Measurements from ENCODE around the gene KIAA1671.

Gene KIAA1671

DNA sequence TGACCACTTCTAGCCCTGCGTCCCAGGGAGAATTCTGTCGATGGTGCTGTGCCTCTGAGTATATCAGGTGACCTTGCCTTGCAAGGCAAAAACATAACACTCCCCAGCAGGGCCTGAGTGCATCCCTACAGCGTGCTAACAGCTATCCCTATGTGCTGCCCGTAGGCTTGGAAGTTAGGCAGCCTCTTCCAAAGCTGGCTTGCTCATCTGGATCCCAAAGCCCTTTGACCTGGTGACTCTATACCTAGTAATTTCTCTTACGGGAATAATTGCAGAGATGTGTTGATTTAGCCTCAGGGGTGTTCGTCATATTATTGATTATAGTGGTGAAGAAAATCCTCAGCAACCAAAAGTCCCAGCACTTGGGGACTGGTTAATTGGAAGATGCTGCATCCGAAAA lies 214.6 kb downstream of the KIAA1671 start:
- no peak for TF ChIP-seq CTCF (conservative IDR thresholded peaks at IDR 0.05; ENCODE audit: low read depth, low read length)
- H3K36me3 ChIP-seq (ENCODE audit: insufficient read depth), result no peaks in the 10 kb centered on the region
- no peak overlapping the region for H3K4me2 ChIP-seq
- no peak overlapping the region for H2AFZ ChIP-seq (ENCODE audit: low read depth)
- no peak overlapping the region for H3K27ac ChIP-seq
- no peak overlapping the region for H3K4me3 ChIP-seq (IDR thresholded peaks at IDR 0.05; ENCODE audit: insufficient read depth, low read depth, low read length)
- H3K79me2 ChIP-seq (ENCODE audit: insufficient read depth, low read depth), result no peaks in the 10 kb centered on the region
- H3K27me3 ChIP-seq (ENCODE audit: insufficient read depth, low read depth), result no peaks in the 10 kb centered on the region
- no peaks in the 10 kb centered on the region for H4K20me1 ChIP-seq (ENCODE audit: insufficient read depth)
- H3K9ac ChIP-seq, result no peak overlapping the region
- H3K4me1 ChIP-seq (ENCODE audit: low read depth, poor library complexity, severe bottlenecking), result no peaks in the 10 kb centered on the region

GRCh38 chr22:25167834-25168601 lies 215.5 kb downstream of the KIAA1671 start:
- Histone ChIP-seq H2AFZ (ENCODE audit: low read depth) (no peak overlapping the region), H3K4me3 (IDR thresholded peaks at IDR 0.05; ENCODE audit: insufficient read depth, low read depth, low read length) (no peak overlapping the region), H3K79me2 (ENCODE audit: insufficient read depth, low read depth) (no peaks in the 10 kb centered on the region), H3K4me2 (no peak overlapping the region), H3K4me1 (ENCODE audit: low read depth, poor library complexity, severe bottlenecking) (no peaks in the 10 kb centered on the region), H3K27ac (no peak overlapping the region), H3K27me3 (ENCODE audit: insufficient read depth, low read depth) (no peaks in the 10 kb centered on the region), H4K20me1 (ENCODE audit: insufficient read depth) (no peaks in the 10 kb centered on the region), H3K9ac (no peak overlapping the region), H3K36me3 (ENCODE audit: insufficient read depth) (no peaks in the 10 kb centered on the region)
- TF ChIP-seq CTCF (conservative IDR thresholded peaks at IDR 0.05; ENCODE audit: low read depth, low read length), result no peak

GRCh38 chr22:25169278-25170031 lies 216.9 kb downstream of the KIAA1671 start:
- no peak overlapping the region for H3K4me3 ChIP-seq (IDR thresholded peaks at IDR 0.05; ENCODE audit: insufficient read depth, low read depth, low read length)
- H3K4me2 ChIP-seq, result no peak overlapping the region
- no peaks in the 10 kb centered on the region for H3K27me3 ChIP-seq (ENCODE audit: insufficient read depth, low read depth)
- H3K4me1 ChIP-seq (ENCODE audit: low read depth, poor library complexity, severe bottlenecking), result no peaks in the 10 kb centered on the region
- H3K36me3 ChIP-seq (ENCODE audit: insufficient read depth), result no peaks in the 10 kb centered on the region
- no peak overlapping the region for H2AFZ ChIP-seq (ENCODE audit: low read depth)
- TF ChIP-seq CTCF (conservative IDR thresholded peaks at IDR 0.05; ENCODE audit: low read depth, low read length), result no peak
- H4K20me1 ChIP-seq (ENCODE audit: insufficient read depth), result no peaks in the 10 kb centered on the region
- no peak overlapping the region for H3K9ac ChIP-seq
- H3K27ac ChIP-seq, result no peak overlapping the region
- H3K79me2 ChIP-seq (ENCODE audit: insufficient read depth, low read depth), result no peaks in the 10 kb centered on the region

GRCh38 chr22:25170426-25170980 lies 218.0 kb downstream of the KIAA1671 start:
- Histone ChIP-seq H2AFZ (ENCODE audit: low read depth) (no peak overlapping the region), H3K9ac (no peak overlapping the region), H3K4me1 (ENCODE audit: low read depth, poor library complexity, severe bottlenecking) (no peaks in the 10 kb centered on the region), H3K27me3 (ENCODE audit: insufficient read depth, low read depth) (no peaks in the 10 kb centered on the region), H4K20me1 (ENCODE audit: insufficient read depth) (no peaks in the 10 kb centered on the region), H3K36me3 (ENCODE audit: insufficient read depth) (no peaks in the 10 kb centered on the region), H3K4me3 (IDR thresholded peaks at IDR 0.05; ENCODE audit: insufficient read depth, low read depth, low read length) (no peak overlapping the region), H3K27ac (no peak overlapping the region), H3K4me2 (no peak overlapping the region), H3K79me2 (ENCODE audit: insufficient read depth, low read depth) (no peaks in the 10 kb centered on the region)
- no peak for TF ChIP-seq CTCF (conservative IDR thresholded peaks at IDR 0.05; ENCODE audit: low read depth, low read length)

Data from KMS-11 (cell line).